Endodermal cell (in vitro differentiated cells): ENCODE results near the gene ST8SIA1. TPM values are rescaled to one million over a fixed set of nuclear protein-coding genes. Genes with fewer than 3 reads are reported as not detected.
A peak's percentile ranks its signal among the peaks of the same experiment; 100 is the strongest.

Source experiments
- DNase-seq: peaks from one replicate; pipeline ENCODE4 v3.0.0-alpha.2; 2017
- H3K27ac ChIP-seq: 2 replicates; pipeline ENCODE4 v1.5.1; 2013; ENCODE audit warnings: mild to moderate bottlenecking, low read depth, low read length, moderate library complexity
- H3K27me3 ChIP-seq: 2 replicates; pipeline ENCODE4 v1.6.1; 2013; ENCODE audit warnings: mild to moderate bottlenecking, low read length, moderate library complexity; ENCODE audit not compliant: insufficient read depth, control insufficient read depth, poor library complexity, severe bottlenecking
- H3K36me3 ChIP-seq: 2 replicates; pipeline ENCODE4 v1.7.0; 2013; ENCODE audit warnings: mild to moderate bottlenecking, low read length, moderate library complexity; ENCODE audit not compliant: control insufficient read depth, insufficient read depth
- H3K4me1 ChIP-seq: one replicate; pipeline ENCODE4 v1.7.0; 2013; ENCODE audit warnings: low read length; ENCODE audit not compliant: control insufficient read depth, insufficient read depth
- H3K4me3 ChIP-seq: 2 replicates; pipeline ENCODE4 v1.5.1; 2013; ENCODE audit warnings: mild to moderate bottlenecking, low read length, moderate library complexity
- H3K9ac ChIP-seq: 2 replicates; pipeline ENCODE4 v1.6.1; 2013; ENCODE audit warnings: mild to moderate bottlenecking, low read length, moderate library complexity; ENCODE audit not compliant: poor library complexity, severe bottlenecking; ENCODE audit errors: extremely low read depth
- H3K9me3 ChIP-seq: 2 replicates; pipeline ENCODE4 v1.6.1; 2013; ENCODE audit warnings: mild to moderate bottlenecking, low read length, moderate library complexity; ENCODE audit not compliant: control insufficient read depth
- H3K27ac Mint-ChIP-seq: 2 replicates; pipeline ENCODE4 v1.8.0; 2020; ENCODE audit warnings: mixed read lengths
- H3K27me3 Mint-ChIP-seq: 2 replicates; pipeline ENCODE4 v1.8.0; 2021; ENCODE audit warnings: mild to moderate bottlenecking, mixed read lengths; ENCODE audit not compliant: insufficient read depth
- H3K36me3 Mint-ChIP-seq: 2 replicates; pipeline ENCODE4 v1.8.0; 2020; ENCODE audit warnings: low read depth, mixed read lengths
- H3K4me1 Mint-ChIP-seq: 2 replicates; pipeline ENCODE4 v1.8.0; 2020; ENCODE audit warnings: mixed read lengths
- H3K4me3 Mint-ChIP-seq: 2 replicates; pipeline ENCODE4 v1.8.0; 2020; ENCODE audit warnings: mild to moderate bottlenecking, moderate library complexity, mixed read lengths
- H3K9me3 Mint-ChIP-seq: 2 replicates; pipeline ENCODE4 v1.8.0; 2020; ENCODE audit warnings: mild to moderate bottlenecking, mixed read lengths
- CTCF ChIP-seq: fragments of 200-600 bp; sonication (generic); conservative IDR thresholded peaks from 2 replicates; pipeline ENCODE4 v1.5.0; 2021; ENCODE audit warnings: antibody characterized with exemption, mild to moderate bottlenecking
- WGBS, 2 experiments: methylation state at CpG; one replicate each; pipeline versions ENCODE4 v1.1.5 to v1.1.7; 2013; ENCODE audit warnings: missing lambda C conversion rate in 2 of 2, mixed read lengths in 1 of 2; ENCODE audit not compliant: insufficient coverage in 1 of 2, insufficient read length in 1 of 2; 5-methylcytosine and 5-hydroxymethylcytosine counted together
- total RNA-seq, 2 donors: library from RNA; stranded (reverse); fragmentation: NEBNext Ultra II Directional in 1 of 2; extraction: Animal tissue kit (Norgen Biotek cat#: 25700) in 1 of 2; gene quantifications; 2 replicates in 1 of 2; 3 replicates in 1 of 2; pipeline ENCODE4 v1.2.1, GENCODE V29; 2021

ST8SIA1 gene
- total RNA-seq, 2 donors from 2014 or later, result 11.2 to 13.3 TPM

GRCh38 chr12:22348208-22348607 is 13.7 kb upstream of the ST8SIA1 start:
- Mint-ChIP-seq H3K27ac (no peak overlapping the region), H3K4me1 (peaks cover 16% of the 10 kb centered on the region), H3K27me3 (peaks cover 19% of the 10 kb centered on the region), H3K36me3 (no peaks in the 10 kb centered on the region), H3K4me3 (no peak overlapping the region), H3K9me3 (peaks cover 9% of the 10 kb centered on the region)
- DNase-seq, result no peak
- H3K4me3 ChIP-seq, result no peak overlapping the region
- no peaks in the 10 kb centered on the region for H3K27me3 ChIP-seq
- no peak for TF ChIP-seq CTCF
- H3K4me1 ChIP-seq, result no peaks in the 10 kb centered on the region
- H3K36me3 ChIP-seq, result no peaks in the 10 kb centered on the region
- H3K9me3 ChIP-seq, result no peaks in the 10 kb centered on the region
- H3K27ac ChIP-seq, result no peak overlapping the region
- WGBS, 2 experiments, result 82 to 92% methylated on average over 2 to 5 of the region's 5 CpGs
- H3K9ac ChIP-seq, result no peak overlapping the region

GRCh38 chr12:22340143-22340542 is 5.6 kb upstream of the ST8SIA1 start:
- 95% methylated on average over 4 of the region's 4 CpGs; no CpG with 5 or more reads in 1 of the 2 experiments for WGBS, 2 experiments
- Mint-ChIP-seq H3K36me3 (no peaks in the 10 kb centered on the region), H3K9me3 (peaks cover 23% of the 10 kb centered on the region), H3K27ac (no peak overlapping the region), H3K27me3 (peaks cover 11% of the 10 kb centered on the region), H3K4me3 (no peak overlapping the region), H3K4me1 (peaks cover 9% of the 10 kb centered on the region)
- no peaks in the 10 kb centered on the region for H3K27me3 ChIP-seq
- H3K4me1 ChIP-seq, result peaks cover 3% of the 10 kb centered on the region
- H3K9ac ChIP-seq, result no peak overlapping the region
- no peak overlapping the region for H3K27ac ChIP-seq
- peaks cover 31% of the 10 kb centered on the region for H3K9me3 ChIP-seq
- peak; percentile 47 for DNase-seq
- TF ChIP-seq CTCF, result no peak
- H3K36me3 ChIP-seq, result no peaks in the 10 kb centered on the region
- no peak overlapping the region for H3K4me3 ChIP-seq

- peaks cover 23% of the 10 kb centered on the region for H3K9me3 Mint-ChIP-seq
- Histone ChIP-seq H3K36me3 (no peaks in the 10 kb centered on the region), H3K9me3 (peaks cover 31% of the 10 kb centered on the region), H3K27ac (no peak overlapping the region), H3K9ac (no peak overlapping the region), H3K4me1 (peaks cover 3% of the 10 kb centered on the region), H3K4me3 (no peak overlapping the region), H3K27me3 (no peaks in the 10 kb centered on the region)
- no peak for TF ChIP-seq CTCF
- H3K4me3 Mint-ChIP-seq, result no peak overlapping the region
- H3K27ac Mint-ChIP-seq, result no peak overlapping the region
- no peak for DNase-seq
- H3K36me3 Mint-ChIP-seq, result no peaks in the 10 kb centered on the region
- H3K27me3 Mint-ChIP-seq, result peaks cover 15% of the 10 kb centered on the region
- peaks cover 9% of the 10 kb centered on the region for H3K4me1 Mint-ChIP-seq
- 90 to 94% methylated on average over 4 to 9 of the region's 9 CpGs for WGBS, 2 experiments
These were observed 5.2 kb upstream of the ST8SIA1 start for GRCh38 chr12:22339691-22340090.
